Effector CD4-positive, alpha-beta T cell (primary cell): ENCODE data around the gene ABHD12B.
"Not testable (repeated sequence)": the region's sequence is repeated elsewhere in the genome, so short reads cannot be mapped to it uniquely, and the experiment has no call there.

Source experiments
- DNase-seq: peaks from one replicate; pipeline ENCODE4 v3.0.0-alpha.2; 2020

The ABHD12B gene

DNA sequence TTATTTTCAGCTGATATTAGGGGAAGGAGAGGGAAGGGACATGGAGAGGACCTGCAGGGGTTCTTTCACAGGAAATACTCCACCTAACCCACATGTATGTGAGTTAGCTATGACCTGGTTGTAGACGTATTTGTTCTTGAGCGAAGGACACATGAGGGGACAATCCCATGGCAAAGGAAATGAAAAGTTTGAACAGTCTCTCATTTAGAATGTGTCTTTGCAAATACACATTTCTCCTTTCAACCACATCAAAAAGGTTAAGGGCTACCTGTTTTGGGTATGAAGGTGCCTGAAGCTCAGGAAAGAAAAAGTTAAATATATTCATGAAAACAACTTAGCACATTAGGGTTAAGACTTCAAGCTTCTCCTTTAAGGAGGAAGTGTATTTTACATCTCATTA is 65.0 kb downstream of the ABHD12B start:
- no peak for DNase-seq

- DNase-seq = no peak
Measured at GRCh38 chr14:50937325-50937724, 65.5 kb downstream of the ABHD12B start.

DNA sequence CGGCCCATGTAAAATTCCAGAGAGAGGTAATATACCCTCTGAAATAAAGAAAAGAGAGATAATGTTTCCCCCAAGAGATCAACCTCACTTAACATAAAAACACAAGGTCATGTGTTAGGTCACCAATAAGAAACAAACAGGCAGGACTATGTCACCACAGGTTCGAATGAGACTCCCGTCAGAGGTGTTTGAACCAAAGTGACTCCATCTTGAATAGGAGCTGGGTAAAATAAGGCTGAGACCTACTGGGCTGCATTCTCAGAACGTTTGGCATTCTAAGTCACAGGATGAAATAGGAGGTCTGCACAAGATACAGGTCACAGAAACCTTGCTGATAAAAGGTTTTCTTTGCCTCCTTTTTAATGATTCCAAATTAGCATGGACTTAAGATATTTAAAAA is 65.9 kb downstream of the ABHD12B start:
- DNase-seq = no peak

DNA sequence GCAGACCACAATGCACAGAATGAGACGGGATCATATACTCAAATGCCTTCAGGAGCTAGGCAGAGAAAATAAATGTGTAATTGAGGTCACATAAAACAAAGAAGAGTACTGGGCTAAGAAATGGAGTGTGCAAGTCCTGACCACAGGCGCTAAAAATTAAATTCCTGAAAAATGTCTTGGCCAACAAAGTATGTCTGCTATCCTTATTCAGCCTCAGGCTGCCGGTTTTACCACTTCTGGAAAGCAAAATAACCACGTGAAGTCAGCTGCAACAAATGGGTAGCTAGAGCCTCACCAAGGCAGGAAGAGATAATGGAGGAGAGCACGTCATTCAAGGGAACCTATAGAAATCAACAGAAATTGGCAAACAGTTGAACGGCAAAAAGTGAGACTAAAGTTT is 69.3 kb downstream of the ABHD12B start:
- DNase-seq = no peak

DNA sequence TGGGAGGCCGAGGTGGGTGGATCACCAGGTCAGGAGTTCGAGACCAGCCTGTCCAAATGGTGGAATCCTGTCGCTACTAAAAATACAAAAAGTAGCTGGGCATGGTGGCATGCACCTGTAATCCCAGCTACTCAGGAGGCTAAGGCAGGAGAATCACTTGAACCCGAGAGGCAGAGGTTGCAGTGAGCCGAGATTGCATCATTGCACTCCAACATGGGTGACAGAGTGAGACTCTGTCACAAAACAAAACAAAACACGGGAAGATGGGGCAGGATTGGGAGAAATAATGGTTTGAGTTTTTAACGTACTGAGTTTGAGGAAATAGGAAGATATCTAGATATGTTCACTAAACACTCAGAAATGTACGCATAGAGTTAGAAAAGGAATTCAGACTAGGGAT is 69.8 kb downstream of the ABHD12B start:
- not testable (repeated sequence) for DNase-seq

GRCh38 chr14:50943261-50943942 is 71.5 kb downstream of the ABHD12B start:
- no peak for DNase-seq

GRCh38 chr14:50943943-50944646 is 72.2 kb downstream of the ABHD12B start, which contains the start of gene PYGL:
TSS of gene PYGL (minus strand) at chr14:50944483. CDS start at chr14:50944403, 80 bp downstream.
- no peak for DNase-seq

DNA sequence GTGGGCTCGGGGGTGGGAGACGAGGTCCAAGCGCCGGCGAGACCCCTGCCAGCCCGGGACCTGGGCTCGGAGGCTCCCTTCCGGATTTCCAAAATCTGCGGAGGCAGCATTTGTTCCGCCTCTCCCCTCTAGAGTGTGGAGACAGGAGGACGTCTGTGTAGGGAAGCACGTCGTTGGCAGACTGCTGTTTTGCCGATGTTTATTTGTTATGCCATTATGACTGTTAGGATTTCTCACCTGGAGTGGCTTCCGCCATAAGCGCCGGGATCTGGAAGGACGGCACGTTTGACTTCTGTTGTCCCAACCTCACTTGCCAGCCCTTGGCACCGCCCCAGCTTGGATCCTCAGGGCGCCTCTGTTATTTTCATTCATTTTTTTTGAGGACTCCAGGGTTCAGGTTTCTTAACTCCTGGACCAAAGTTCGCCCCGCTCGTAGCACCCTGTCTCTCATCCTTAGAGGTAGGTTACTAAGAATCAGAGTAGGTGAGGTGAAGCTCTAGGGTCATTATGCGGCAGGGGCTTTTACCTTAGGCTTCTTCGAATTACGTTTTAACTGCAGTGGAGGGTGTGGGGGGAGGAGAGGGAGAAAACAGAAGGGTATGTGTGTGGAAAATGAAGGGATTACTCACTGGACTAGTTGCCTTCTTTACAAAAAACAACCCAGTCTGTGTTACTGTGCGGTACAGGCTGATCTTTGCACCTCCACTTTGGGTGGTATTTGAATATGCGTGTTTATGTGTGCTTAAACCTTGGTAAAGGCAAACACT is 73.0 kb downstream of the ABHD12B start:
- no peak for DNase-seq

DNA sequence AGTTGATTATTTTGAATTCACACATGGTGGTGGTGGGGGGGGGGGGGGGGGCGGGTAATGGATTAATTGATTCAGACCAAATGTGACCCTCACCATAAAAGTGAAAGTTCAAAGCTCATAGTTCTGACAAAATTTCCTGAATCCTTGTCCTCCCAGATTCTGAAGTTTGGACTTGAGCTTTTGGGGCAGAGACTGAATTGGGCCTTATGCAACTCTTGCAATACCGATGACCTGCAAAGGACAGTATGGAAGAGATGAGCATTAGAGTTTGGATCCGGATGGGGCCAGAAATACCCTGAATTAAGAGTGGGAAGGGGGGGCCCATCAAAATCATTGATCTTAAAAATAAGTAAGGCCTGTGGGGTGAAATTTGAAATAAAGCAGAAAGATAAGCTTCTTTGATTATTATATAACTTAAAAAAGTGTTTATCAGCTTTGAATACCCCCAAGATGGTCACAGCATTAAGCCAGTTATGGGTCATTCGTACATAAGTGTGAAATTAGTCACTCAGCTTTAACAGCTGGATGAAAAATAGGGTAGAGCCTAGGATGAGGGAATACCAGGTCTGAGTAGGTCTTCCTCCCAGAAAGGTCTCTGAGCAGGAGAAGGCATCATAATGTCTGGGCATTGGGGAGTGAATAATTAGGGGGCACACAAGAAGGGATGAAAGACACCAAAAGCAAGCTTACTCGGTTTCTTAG is 74.5 kb downstream of the ABHD12B start:
- no peak for DNase-seq

- DNase-seq = no peak
Measured at GRCh38 chr14:50947446-50947845, 75.6 kb downstream of the ABHD12B start.

DNA sequence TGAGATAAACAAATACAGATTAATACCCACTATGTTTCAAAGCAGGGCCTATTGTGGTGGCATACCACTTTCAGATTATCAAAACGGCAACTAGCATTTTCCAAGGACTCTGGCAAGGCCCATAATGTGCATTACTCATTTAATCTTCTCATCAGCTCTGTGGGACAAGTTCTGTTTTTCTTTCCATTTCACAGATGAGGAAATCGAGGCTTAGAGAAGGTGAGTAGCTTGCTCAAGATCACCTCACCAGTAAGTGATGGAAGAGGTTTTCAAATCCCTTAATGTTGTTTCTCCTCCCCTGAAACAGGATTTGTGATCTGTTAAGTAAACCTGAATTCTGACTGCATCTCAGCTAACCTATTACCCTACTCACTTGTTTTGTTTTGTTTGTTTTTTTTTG is 76.4 kb downstream of the ABHD12B start:
- no peak for DNase-seq

- no peak for DNase-seq
Measured at GRCh38 chr14:50951032-50951431, 79.2 kb downstream of the ABHD12B start.

DNA sequence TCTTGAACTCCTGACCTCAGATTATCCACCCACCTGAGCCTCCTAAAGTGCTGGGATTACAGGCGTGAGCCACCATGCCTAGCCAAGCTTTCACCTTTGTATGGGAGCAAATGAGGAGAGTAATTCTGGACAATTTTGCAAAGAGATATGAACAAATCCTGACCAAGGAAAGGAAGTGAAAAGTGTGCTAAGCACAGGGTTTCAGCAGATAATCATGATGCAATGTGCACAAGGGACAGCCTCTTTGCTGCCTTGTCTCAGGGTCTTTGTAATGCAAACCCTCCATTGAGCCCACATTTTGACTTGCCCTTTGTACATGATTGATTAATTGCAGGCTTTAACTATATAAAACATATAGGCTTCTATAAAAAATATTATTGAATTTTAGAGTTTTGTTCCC is 81.6 kb downstream of the ABHD12B start:
- no peak for DNase-seq
